Measurements from ENCODE around the gene SPATA1. TPM values are rescaled to one million over a fixed set of nuclear protein-coding genes. Genes with fewer than 3 reads are reported as not detected.

Gene SPATA1
- total RNA-seq, 1 donor from 2014 or later, result 2.1 TPM

- Mint-ChIP-seq H3K4me3 (ENCODE audit: unreplicated experiment) (peak overlapping the region; percentile 31), H3K27me3 (ENCODE audit: low read depth) (no peaks in the 10 kb centered on the region)
- TF ChIP-seq CTCF (IDR thresholded peaks at IDR 0.05), result no peak
Observed at GRCh38 chr1:84598846-84599741, 92.9 kb downstream of the SPATA1 start.

GRCh38 chr1:84600796-84601195 is 94.6 kb downstream of the SPATA1 start:
- Mint-ChIP-seq H3K4me3 (ENCODE audit: unreplicated experiment) (no peak overlapping the region), H3K27me3 (ENCODE audit: low read depth) (no peaks in the 10 kb centered on the region), H3K27ac (ENCODE audit: unreplicated experiment) (peak overlapping the region; percentile 86), H3K4me1 (ENCODE audit: low read depth) (peaks cover 68% of the 10 kb centered on the region), H3K9me3 (ENCODE audit: low read depth) (peaks cover 2% of the 10 kb centered on the region), H3K36me3 (ENCODE audit: low read depth) (no peaks in the 10 kb centered on the region)
- TF ChIP-seq CTCF (IDR thresholded peaks at IDR 0.05), result no peak
- DNase-seq (ENCODE audit: low spot score), result no peak

More at GRCh38 chr1:84598846-84599741, 92.9 kb downstream of the SPATA1 start:
- peaks cover 57% of the 10 kb centered on the region for H3K4me1 Mint-ChIP-seq (ENCODE audit: low read depth)
- H3K36me3 Mint-ChIP-seq (ENCODE audit: low read depth), result no peaks in the 10 kb centered on the region
- no peaks in the 10 kb centered on the region for H3K9me3 Mint-ChIP-seq (ENCODE audit: low read depth)
- DNase-seq (ENCODE audit: low spot score), result no peak
- H3K27ac Mint-ChIP-seq (ENCODE audit: unreplicated experiment), result peak overlapping the region; percentile 96

GRCh38 chr1:84603223-84603622 is 97.0 kb downstream of the SPATA1 start:
- no peak for TF ChIP-seq CTCF (IDR thresholded peaks at IDR 0.05)
- Mint-ChIP-seq H3K27me3 (ENCODE audit: low read depth) (no peaks in the 10 kb centered on the region), H3K4me3 (ENCODE audit: unreplicated experiment) (peak overlapping the region; percentile 58), H3K36me3 (ENCODE audit: low read depth) (peaks cover 1% of the 10 kb centered on the region), H3K9me3 (ENCODE audit: low read depth) (peaks cover 2% of the 10 kb centered on the region), H3K4me1 (ENCODE audit: low read depth) (peaks cover 65% of the 10 kb centered on the region), H3K27ac (ENCODE audit: unreplicated experiment) (peak overlapping the region; percentile 91)
- no peak for DNase-seq (ENCODE audit: low spot score)

- H3K4me1 Mint-ChIP-seq (ENCODE audit: low read depth), result peaks cover 55% of the 10 kb centered on the region
- H3K9me3 Mint-ChIP-seq (ENCODE audit: low read depth), result peaks cover 2% of the 10 kb centered on the region
- H3K4me3 Mint-ChIP-seq (ENCODE audit: unreplicated experiment), result peak overlapping the region; percentile 58
- H3K36me3 Mint-ChIP-seq (ENCODE audit: low read depth), result peaks cover 1% of the 10 kb centered on the region
- peak overlapping the region; percentile 91 for H3K27ac Mint-ChIP-seq (ENCODE audit: unreplicated experiment)
- peak; percentile 82 for TF ChIP-seq CTCF (IDR thresholded peaks at IDR 0.05)
- no peak for DNase-seq (ENCODE audit: low spot score)
- no peaks in the 10 kb centered on the region for H3K27me3 Mint-ChIP-seq (ENCODE audit: low read depth)
Observed at GRCh38 chr1:84603941-84604830, 98.0 kb downstream of the SPATA1 start.

GRCh38 chr1:84605157-84605556 is 99.0 kb downstream of the SPATA1 start:
- Mint-ChIP-seq H3K4me3 (ENCODE audit: unreplicated experiment) (no peak overlapping the region), H3K27me3 (ENCODE audit: low read depth) (no peaks in the 10 kb centered on the region), H3K9me3 (ENCODE audit: low read depth) (peaks cover 2% of the 10 kb centered on the region), H3K27ac (ENCODE audit: unreplicated experiment) (no peak overlapping the region), H3K36me3 (ENCODE audit: low read depth) (peaks cover 1% of the 10 kb centered on the region), H3K4me1 (ENCODE audit: low read depth) (peaks cover 45% of the 10 kb centered on the region)
- no peak for DNase-seq (ENCODE audit: low spot score)
- no peak for TF ChIP-seq CTCF (IDR thresholded peaks at IDR 0.05)

Measured in chondrocyte (in vitro differentiated cells).